AG04449 (cell line): ENCODE data around the gene P2RY13.

Source experiments
- CTCF ChIA-PET: fragments of 350-600 bp; formaldehyde crosslinking; extraction: SDS; loops from one replicate; lab custom pipeline; 2021; ENCODE audit warnings: antibody characterized with exemption; lab: Yijun Ruan, JAX
- POLR2A ChIA-PET: fragments of 400-600, 350-600 bp; formaldehyde crosslinking; extraction: SDS; loops from one replicate; lab custom pipeline; 2020; ENCODE audit warnings: antibody characterized with exemption, inconsistent platforms; lab: Yijun Ruan, JAX
- DNase-seq: peaks from one replicate; pipeline ENCODE4 v3.0.0-alpha.2; 2010; ENCODE audit warnings: low read depth, low spot score
- H3K4me3 ChIP-seq: 2 replicates; pipeline ENCODE4 v1.5.1; 2011; ENCODE audit warnings: low read depth, mild to moderate bottlenecking, control low read depth, low read length
- TF ChIP-seq, protein P1 (sequence below): IDR thresholded peaks from one replicate; pipeline ENCODE4 v1.5.1; 2011; ENCODE audit warnings: mild to moderate bottlenecking, moderate library complexity, low read length, control low read depth, inconsistent platforms; ENCODE audit not compliant: insufficient read depth; ENCODE audit errors: missing control alignments

P2RY13 gene

DNA sequence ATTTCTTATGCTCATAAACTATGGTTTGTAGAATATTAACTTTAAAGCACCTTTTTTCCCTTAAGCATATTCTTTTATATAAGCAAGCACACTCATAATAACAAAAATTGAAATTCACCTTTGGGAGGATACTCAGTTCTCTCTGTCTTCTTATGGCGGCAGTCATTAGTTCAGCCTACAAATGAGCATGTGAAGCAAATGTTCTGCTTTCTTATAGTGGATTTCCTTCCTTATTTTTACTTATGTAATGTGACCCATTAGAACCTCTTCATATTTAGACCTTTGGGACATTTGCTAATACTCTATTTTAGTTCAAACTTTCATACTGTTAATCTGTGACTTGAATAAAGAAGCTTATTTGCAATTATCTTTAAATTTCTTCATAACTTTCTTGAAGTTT, at the start of gene P2RY13:
TSS of gene P2RY13 (minus strand) at position 187 of the 400 bp plus-strand sequence. CDS start at position 166, 21 bp downstream.
- CTCF ChIA-PET = interaction anchor here (0.8 to 7.6 kb wide), 6 partner anchors 9 to 38 kb away, joined by 3 to 94 read pairs (median 12); partner anchors contain the start of gene GPR87

DNA sequence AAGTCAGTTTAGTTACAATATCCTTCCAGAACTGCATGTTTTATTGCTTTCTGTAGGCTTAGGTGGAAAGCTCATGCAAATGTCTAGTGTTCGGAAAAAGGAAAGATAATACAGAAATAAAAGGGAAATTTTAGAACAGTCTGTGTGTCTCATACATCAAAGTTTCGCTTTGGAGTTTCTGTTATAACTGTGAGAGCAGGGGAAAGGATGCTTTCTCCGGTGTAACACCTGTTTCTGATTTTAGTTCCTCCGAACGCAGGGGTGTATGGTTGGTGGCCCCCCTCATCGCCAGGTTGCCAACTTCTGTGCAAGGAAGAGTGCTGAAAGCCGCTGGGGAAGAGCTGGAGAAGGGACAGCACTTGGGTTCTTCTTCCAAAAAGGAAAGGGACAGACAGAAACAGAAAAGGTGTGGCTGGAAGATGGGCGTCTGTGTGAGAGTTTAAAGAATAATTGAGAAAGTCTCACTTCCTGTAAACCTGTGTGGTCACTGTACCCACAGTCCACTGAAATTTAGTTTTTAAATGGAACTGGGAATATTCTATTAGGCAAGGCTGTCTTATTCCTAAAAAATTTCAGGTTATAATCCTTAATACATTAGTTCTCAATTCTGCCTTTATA, 48.5 kb upstream of the P2RY13 start:
- TF ChIP-seq, protein P1, sequence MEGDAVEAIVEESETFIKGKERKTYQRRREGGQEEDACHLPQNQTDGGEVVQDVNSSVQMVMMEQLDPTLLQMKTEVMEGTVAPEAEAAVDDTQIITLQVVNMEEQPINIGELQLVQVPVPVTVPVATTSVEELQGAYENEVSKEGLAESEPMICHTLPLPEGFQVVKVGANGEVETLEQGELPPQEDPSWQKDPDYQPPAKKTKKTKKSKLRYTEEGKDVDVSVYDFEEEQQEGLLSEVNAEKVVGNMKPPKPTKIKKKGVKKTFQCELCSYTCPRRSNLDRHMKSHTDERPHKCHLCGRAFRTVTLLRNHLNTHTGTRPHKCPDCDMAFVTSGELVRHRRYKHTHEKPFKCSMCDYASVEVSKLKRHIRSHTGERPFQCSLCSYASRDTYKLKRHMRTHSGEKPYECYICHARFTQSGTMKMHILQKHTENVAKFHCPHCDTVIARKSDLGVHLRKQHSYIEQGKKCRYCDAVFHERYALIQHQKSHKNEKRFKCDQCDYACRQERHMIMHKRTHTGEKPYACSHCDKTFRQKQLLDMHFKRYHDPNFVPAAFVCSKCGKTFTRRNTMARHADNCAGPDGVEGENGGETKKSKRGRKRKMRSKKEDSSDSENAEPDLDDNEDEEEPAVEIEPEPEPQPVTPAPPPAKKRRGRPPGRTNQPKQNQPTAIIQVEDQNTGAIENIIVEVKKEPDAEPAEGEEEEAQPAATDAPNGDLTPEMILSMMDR = no peak
- H3K4me3 ChIP-seq = no peak overlapping the region
- POLR2A ChIA-PET = no interaction called here

More for the DNA sequence above, at the start of gene P2RY13:
- POLR2A ChIA-PET = no interaction called here
- TF ChIP-seq, protein P1 = no peak
- DNase-seq = no peak
- H3K4me3 ChIP-seq = no peak within 1 kb of the TSS

DNA sequence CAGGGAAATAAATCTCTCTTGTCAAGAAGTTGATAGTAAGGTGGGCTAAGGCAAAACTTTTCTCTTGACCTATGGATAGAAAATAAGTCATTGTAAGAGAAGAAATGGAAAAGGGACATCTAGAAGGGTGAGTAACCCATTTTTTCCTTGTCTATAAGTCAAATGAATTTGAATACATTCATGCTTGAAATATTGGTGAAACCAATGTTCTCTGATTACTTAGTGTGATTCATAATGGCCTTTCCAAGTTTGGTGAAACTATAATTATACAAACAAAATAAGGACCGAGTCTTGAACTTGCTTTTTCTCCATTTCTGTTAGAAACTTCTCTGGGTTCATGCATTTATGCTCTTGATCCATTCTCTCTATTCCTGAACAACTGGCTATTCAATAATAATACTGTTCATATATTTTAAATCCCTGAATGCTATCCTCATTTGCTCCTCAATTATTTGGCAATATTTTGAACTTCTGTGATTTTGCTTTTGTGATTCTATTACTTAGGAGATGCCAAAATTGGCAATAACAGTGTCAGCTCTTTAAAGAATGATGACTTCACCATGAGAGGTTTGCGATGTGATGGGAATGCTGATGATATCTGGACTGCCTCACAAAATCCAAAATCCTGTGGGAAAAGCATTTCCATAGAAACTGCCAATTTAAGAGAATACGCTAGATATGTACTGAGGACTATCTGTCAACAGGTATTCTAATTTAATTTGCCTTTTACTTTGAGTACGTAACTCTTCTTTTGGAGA, 42.9 kb upstream of the P2RY13 start:
- no peak for DNase-seq
- POLR2A ChIA-PET = no interaction called here
- no peak overlapping the region for H3K4me3 ChIP-seq
- CTCF ChIA-PET = interaction anchor here (0.7 to 2.2 kb wide), 3 partner anchors 11 to 13 kb away, joined by 4 to 6 read pairs (median 4); partner anchors contain the start of gene P2RY12
- TF ChIP-seq, protein P1 = no peak

More for the DNA sequence above, 48.5 kb upstream of the P2RY13 start:
- DNase-seq = no peak
- CTCF ChIA-PET = interaction anchor here (1.0 to 3.0 kb wide), 5 partner anchors 10 to 461 kb away, joined by 3 to 19 read pairs (median 4); no protein-coding TSS in a partner anchor

DNA sequence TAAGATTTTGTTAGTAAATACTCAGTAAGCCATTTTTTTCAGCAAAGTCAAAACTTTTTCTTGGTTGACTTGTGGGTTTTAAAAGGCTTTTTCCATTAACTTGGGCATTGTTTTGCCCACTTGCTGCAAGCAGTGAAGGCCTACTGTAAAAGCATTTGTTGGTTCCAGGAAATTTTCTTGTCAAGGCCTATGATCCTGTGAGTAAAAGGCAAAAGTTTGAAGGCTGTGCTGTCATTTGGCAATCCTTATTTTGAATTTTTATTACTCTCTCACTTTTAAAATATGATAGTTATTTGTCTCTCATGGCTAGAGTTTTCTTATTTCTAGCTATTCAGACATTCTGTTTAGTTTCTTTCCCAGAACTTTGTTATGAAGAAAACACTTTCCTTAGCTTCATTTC, 42.2 kb upstream of the P2RY13 start:
- H3K4me3 ChIP-seq = no peak overlapping the region
- TF ChIP-seq, protein P1 = no peak
- no peak for DNase-seq
- POLR2A ChIA-PET = no interaction called here
- CTCF ChIA-PET = interaction anchor here (1.9 to 2.2 kb wide), 2 partner anchors 10 to 12 kb away, joined by 4 to 6 read pairs; partner anchors contain the start of gene P2RY12

DNA sequence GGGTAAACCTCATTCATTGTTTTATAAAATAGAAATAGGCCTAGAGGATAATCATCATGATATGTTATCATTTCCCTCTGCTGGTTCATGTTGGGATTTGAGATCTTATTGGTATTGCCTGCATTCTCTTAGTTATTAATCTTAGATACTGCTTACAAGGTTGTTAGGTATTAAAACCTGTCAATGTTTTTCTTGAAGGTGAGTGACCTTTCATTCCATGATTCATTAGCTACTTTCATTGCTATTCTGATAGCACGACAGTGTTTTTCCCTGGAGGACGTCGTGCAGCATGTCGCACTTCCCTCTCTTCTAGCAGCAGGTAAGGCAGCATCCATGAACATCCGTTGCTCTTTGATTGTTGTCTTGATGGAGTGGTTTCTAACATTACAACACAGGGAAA, 38.1 kb upstream of the P2RY13 start:
- TF ChIP-seq, protein P1 = no peak
- no peak for DNase-seq
- CTCF ChIA-PET = interaction anchor here (1.4 kb wide), 1 partner anchor 10 kb away, joined by 4 read pairs; no protein-coding TSS in a partner anchor
- POLR2A ChIA-PET = no interaction called here
- H3K4me3 ChIP-seq = no peak overlapping the region

DNA sequence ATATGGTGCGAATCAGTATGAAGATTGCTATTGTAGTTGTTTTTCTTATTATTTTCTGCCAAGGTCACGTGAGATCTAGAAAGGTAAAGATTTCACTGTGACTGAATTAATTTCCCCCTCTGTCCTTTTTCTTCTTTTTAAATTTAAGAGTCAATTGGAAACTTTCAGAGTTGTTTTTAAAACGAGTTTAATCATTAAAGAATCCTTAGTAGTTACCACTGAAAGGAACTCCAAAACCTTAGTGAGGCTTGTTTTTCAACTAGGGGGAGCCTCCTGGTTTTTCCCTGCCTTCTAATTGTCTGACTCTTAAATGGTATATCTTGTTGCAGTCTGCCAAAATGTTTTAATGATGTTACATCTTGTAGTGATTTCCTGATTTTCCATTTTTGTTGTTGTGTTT, 37.6 kb upstream of the P2RY13 start:
- POLR2A ChIA-PET = no interaction called here
- no peak for DNase-seq
- no peak overlapping the region for H3K4me3 ChIP-seq
- TF ChIP-seq, protein P1 = no peak
- CTCF ChIA-PET = interaction anchor here (1.4 kb wide), 1 partner anchor 10 kb away, joined by 4 read pairs; no protein-coding TSS in a partner anchor
